ENCODE data around the gene C2CD5. TPM values are rescaled to one million over a fixed set of nuclear protein-coding genes. Genes with fewer than 3 reads are reported as not detected.
A peak's percentile ranks its signal among the peaks of the same experiment; 100 is the strongest.

The C2CD5 gene
- total RNA-seq, 1 experiment from 2014 or later: 44.6 TPM

DNA sequence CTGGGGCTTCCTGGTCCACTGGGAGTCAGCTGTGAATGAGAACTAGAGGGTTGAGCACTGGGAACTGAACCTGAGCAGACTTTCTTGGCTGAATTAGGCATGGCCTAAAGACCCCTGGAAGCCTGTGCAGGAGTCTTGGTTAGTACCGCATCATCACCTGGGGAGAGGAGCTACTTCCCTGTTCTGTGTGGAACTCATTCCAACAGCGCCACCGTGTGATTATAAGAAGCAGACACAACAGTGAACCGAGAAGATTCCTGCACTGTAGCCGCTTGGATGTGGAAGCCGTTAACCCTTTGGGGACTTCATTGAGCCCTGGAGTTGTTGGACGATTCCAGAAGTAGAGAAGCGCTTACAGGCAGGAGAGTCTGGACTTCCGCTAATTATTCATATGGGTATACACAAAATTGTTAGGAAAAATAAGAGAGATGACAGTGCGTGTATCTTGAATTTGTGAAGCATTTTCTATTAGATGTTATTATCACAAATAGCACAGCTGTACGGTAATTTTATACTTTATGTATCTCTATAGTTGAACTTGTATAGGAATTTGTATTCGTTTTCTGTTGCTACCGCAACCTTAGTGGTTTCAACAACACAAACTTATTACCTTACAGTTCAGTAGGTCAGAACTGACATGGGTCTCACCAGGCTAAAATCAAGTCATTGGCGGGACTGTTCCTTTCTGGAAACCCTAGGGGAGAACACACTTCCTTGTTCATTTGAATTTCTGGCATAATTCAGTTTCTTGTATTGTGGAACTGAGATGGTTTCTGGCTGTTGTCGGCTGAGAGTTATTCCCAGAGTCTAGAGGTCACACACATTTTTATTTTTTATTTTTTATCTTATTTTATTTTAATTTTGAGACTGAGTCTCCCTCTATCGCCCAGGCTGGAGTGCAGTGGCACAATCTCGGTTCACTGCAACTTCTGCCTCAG is 100.7 kb downstream of the C2CD5 start:
- intact Hi-C loops (cut with micrococcal nuclease; ENCODE audit: unreplicated experiment): loop anchor here (1.0 to 5.0 kb wide), 7 partner anchors 108 to 836 kb away; no protein-coding TSS in a partner anchor

DNA sequence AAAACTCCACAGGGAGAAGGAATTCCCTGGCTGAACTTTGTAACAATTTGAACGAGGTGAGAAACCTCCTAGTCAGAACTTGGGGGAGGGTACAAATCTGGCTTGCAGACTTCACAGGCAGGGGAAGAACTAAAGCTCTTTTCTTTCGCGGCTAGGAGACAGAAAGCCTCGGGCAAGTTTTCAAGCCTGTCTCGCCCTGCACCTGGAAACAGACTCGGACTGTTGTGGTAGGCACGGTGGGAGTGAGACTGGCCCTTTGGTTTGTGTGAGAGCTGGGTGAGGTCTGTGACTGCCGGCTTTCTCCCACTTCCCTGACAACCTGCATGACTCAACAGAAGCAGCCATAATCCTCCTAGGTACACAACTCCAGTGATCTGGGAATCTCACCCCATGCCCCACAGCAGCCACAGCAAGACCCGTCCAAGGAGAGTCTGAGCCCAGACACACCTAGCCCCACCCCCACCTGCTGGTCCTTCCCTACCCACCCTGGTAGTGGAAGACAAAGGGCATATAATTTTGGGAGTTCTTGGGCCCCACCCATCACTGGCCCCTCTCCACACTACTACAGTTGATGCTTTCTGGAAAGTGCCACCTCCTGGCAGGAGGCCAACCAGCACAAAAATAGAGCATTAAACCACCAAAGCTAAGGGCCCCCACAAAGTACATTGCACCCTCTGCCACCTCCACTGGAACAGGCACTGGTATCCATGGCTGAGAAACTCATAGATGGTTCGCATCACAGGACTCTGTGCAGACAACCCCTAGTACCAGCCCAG is 107.1 kb downstream of the C2CD5 start:
- Histone ChIP-seq H3K4me1 (0 out of 2 replicates have a peak, but pooled peaks cover 5% of the 10 kb centered on the region), H3K27me3 (replicated peaks; ENCODE audit: control insufficient read depth, insufficient read depth, low read length) (no peaks in the 10 kb centered on the region), H3K36me3 (ENCODE audit: control insufficient read depth, insufficient read depth, low read length) (no peaks in the 10 kb centered on the region), H3K9me3 (no peaks in the 10 kb centered on the region), H3K4me3 (ENCODE audit: low read depth, low read length) (no peak overlapping the region)
- BruUV-seq (replicated peaks): no TSS peak
- POLR2A ChIA-PET: no interaction called here
- H3K27ac Mint-ChIP-seq (ENCODE audit: unreplicated experiment): peak overlapping the region; percentile 15
- peak overlapping the region; percentile 10 for H3K4me3 Mint-ChIP-seq (ENCODE audit: unreplicated experiment)
- intact Hi-C loops (cut with micrococcal nuclease; ENCODE audit: unreplicated experiment): no loop called here
- peak in 1 of 2 experiments; percentile 42 for DNase-seq
- CTCF ChIA-PET: interaction anchor here (1.1 kb wide), 1 partner anchor 739 kb away, joined by 4 read pairs; no protein-coding TSS in a partner anchor
- TF ChIP-seq, protein P1, sequence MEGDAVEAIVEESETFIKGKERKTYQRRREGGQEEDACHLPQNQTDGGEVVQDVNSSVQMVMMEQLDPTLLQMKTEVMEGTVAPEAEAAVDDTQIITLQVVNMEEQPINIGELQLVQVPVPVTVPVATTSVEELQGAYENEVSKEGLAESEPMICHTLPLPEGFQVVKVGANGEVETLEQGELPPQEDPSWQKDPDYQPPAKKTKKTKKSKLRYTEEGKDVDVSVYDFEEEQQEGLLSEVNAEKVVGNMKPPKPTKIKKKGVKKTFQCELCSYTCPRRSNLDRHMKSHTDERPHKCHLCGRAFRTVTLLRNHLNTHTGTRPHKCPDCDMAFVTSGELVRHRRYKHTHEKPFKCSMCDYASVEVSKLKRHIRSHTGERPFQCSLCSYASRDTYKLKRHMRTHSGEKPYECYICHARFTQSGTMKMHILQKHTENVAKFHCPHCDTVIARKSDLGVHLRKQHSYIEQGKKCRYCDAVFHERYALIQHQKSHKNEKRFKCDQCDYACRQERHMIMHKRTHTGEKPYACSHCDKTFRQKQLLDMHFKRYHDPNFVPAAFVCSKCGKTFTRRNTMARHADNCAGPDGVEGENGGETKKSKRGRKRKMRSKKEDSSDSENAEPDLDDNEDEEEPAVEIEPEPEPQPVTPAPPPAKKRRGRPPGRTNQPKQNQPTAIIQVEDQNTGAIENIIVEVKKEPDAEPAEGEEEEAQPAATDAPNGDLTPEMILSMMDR (IDR thresholded peaks at IDR 0.05; ENCODE audit: insufficient read depth in 1 of 2, low read depth in 1 of 2, low read length in 1 of 2, severe bottlenecking in 1 of 2, unreplicated experiment in 1 of 2): no peak
- H3K36me3 Mint-ChIP-seq (ENCODE audit: insufficient read depth, unreplicated experiment): no peaks in the 10 kb centered on the region
- H3K27me3 Mint-ChIP-seq (ENCODE audit: insufficient read depth, unreplicated experiment): peaks cover 6% of the 10 kb centered on the region
- H3K4me1 Mint-ChIP-seq (ENCODE audit: low read depth, unreplicated experiment): no peaks in the 10 kb centered on the region
- H3K9me3 Mint-ChIP-seq (ENCODE audit: unreplicated experiment): no peaks in the 10 kb centered on the region

More for the DNA sequence above, 100.7 kb downstream of the C2CD5 start:
- no peak overlapping the region for H3K27ac Mint-ChIP-seq (ENCODE audit: unreplicated experiment)
- DNase-seq: peak; percentile 84 to 85
- H3K27me3 ChIP-seq (replicated peaks; ENCODE audit: control insufficient read depth, insufficient read depth, low read length): no peaks in the 10 kb centered on the region
- no peaks in the 10 kb centered on the region for H3K36me3 Mint-ChIP-seq (ENCODE audit: insufficient read depth, unreplicated experiment)
- POLR2A ChIA-PET: no interaction called here
- no peaks in the 10 kb centered on the region for H3K4me1 Mint-ChIP-seq (ENCODE audit: low read depth, unreplicated experiment)
- H3K4me1 ChIP-seq: no peaks in the 10 kb centered on the region
- H3K27me3 Mint-ChIP-seq (ENCODE audit: insufficient read depth, unreplicated experiment): peaks cover 3% of the 10 kb centered on the region
- no peaks in the 10 kb centered on the region for H3K9me3 ChIP-seq
- H3K36me3 ChIP-seq (ENCODE audit: control insufficient read depth, insufficient read depth, low read length): no peaks in the 10 kb centered on the region
- BruUV-seq (replicated peaks): no TSS peak
- H3K4me3 Mint-ChIP-seq (ENCODE audit: unreplicated experiment): no peak overlapping the region
- no peaks in the 10 kb centered on the region for H3K9me3 Mint-ChIP-seq (ENCODE audit: unreplicated experiment)
- no peak overlapping the region for H3K4me3 ChIP-seq (ENCODE audit: low read depth, low read length)
- CTCF ChIA-PET: interaction anchor here (0.6 to 1.3 kb wide), 11 partner anchors 16 to 746 kb away, joined by 3 to 18 read pairs (median 5); no protein-coding TSS in a partner anchor
- TF ChIP-seq, protein P1 (IDR thresholded peaks at IDR 0.05; ENCODE audit: insufficient read depth in 1 of 2, low read depth in 1 of 2, low read length in 1 of 2, severe bottlenecking in 1 of 2, unreplicated experiment in 1 of 2): peak; percentile 87 to 96

DNA sequence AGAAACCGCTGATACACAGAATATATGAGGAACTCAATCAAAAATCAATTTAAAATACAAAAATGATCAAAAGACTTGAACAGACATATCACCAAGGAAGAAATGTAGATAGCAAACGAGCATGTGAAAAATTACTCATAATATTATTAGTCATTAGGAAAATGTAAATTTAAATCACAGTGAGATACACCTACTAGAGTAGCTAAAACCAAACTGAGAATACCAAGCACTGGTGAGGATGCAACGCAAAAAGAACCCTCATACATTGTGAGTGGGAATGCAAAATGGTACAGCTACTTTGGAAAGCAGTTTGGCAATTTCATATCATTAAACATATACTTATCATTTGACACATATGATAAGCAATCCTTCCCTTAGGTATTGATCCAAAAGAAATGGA is 108.8 kb downstream of the C2CD5 start:
- no peaks in the 10 kb centered on the region for H3K4me1 Mint-ChIP-seq (ENCODE audit: low read depth, unreplicated experiment)
- H3K27ac Mint-ChIP-seq (ENCODE audit: unreplicated experiment): no peak overlapping the region
- no peaks in the 10 kb centered on the region for H3K9me3 Mint-ChIP-seq (ENCODE audit: unreplicated experiment)
- no peak overlapping the region for H3K4me3 Mint-ChIP-seq (ENCODE audit: unreplicated experiment)
- Histone ChIP-seq H3K36me3 (ENCODE audit: control insufficient read depth, insufficient read depth, low read length) (no peaks in the 10 kb centered on the region), H3K9me3 (no peaks in the 10 kb centered on the region), H3K4me3 (ENCODE audit: low read depth, low read length) (no peak overlapping the region), H3K4me1 (0 out of 2 replicates have a peak, but pooled peaks cover 5% of the 10 kb centered on the region), H3K27me3 (replicated peaks; ENCODE audit: control insufficient read depth, insufficient read depth, low read length) (no peaks in the 10 kb centered on the region)
- BruUV-seq (replicated peaks): no TSS peak
- TF ChIP-seq, protein P1 (IDR thresholded peaks at IDR 0.05; ENCODE audit: insufficient read depth in 1 of 2, low read depth in 1 of 2, low read length in 1 of 2, severe bottlenecking in 1 of 2, unreplicated experiment in 1 of 2): no peak
- ChIA-PET POLR2A (no interaction called here), CTCF (no interaction called here)
- no peak for DNase-seq
- H3K27me3 Mint-ChIP-seq (ENCODE audit: insufficient read depth, unreplicated experiment): peaks cover 6% of the 10 kb centered on the region
- intact Hi-C loops (cut with micrococcal nuclease; ENCODE audit: unreplicated experiment): no loop called here
- no peaks in the 10 kb centered on the region for H3K36me3 Mint-ChIP-seq (ENCODE audit: insufficient read depth, unreplicated experiment)
